Esophagus muscularis mucosa (tissue), 4 donors: ENCODE results near the gene ITSN2. TPM values are rescaled to one million over a fixed set of nuclear protein-coding genes. Genes with fewer than 3 reads are reported as not detected.

Source experiments
- DNase-seq: peaks from one replicate; pipeline ENCODE4 v3.0.0-alpha.2; 2017; ENCODE audit errors: extremely low spot score
- H3K27ac ChIP-seq, 4 donors: fragments of 200-600 bp; sonication (generic); replicated peaks in 1 of 4; 1 replicate in 3 of 4; 2 replicates in 1 of 4; pipeline ENCODE4 v1.5.1; 2016 to 2019; ENCODE audit warnings: mild to moderate bottlenecking in 1 of 4
- H3K27me3 ChIP-seq, 4 donors: fragments of 200-600 bp; sonication (generic); one replicate each; pipeline versions ENCODE4 v1.5.1 to v1.6.0; 2016 to 2019
- H3K36me3 ChIP-seq, 4 donors: fragments of 200-600 bp; sonication (generic); one replicate each; pipeline ENCODE4 v1.5.1; 2016 to 2019
- H3K4me1 ChIP-seq, 4 donors: fragments of 200-600 bp; sonication (generic); one replicate each; pipeline ENCODE4 v1.5.1; 2016 to 2019
- H3K4me3 ChIP-seq, 4 donors: fragments of 200-600 bp; sonication (generic); 1 replicate in 2 of 4; 2 replicates in 2 of 4; pipeline ENCODE4 v1.5.1; 2016 to 2019; ENCODE audit warnings: mild to moderate bottlenecking in 4 of 4, moderate library complexity in 1 of 4
- H3K9me3 ChIP-seq, 4 donors: fragments of 200-600 bp; sonication (generic); 1 replicate in 3 of 4; 2 replicates in 1 of 4; pipeline ENCODE4 v1.5.1; 2016 to 2019
- EP300 ChIP-seq: sonication (generic); formaldehyde crosslinking; IDR thresholded peaks from one replicate; pipeline ENCODE4 v1.6.1; 2017; ENCODE audit warnings: antibody characterized with exemption
- POLR2A ChIP-seq: fragments of 450-650 bp; IDR thresholded peaks from one replicate; pipeline ENCODE4 v1.6.1; 2017; ENCODE audit warnings: antibody characterized with exemption, moderate library complexity, mild to moderate bottlenecking, low read depth
- POLR2AphosphoS5 ChIP-seq, 2 donors: sonication (generic); formaldehyde crosslinking; IDR thresholded peaks; one replicate each; pipeline ENCODE4 v1.6.1; 2017; ENCODE audit warnings: antibody characterized with exemption in 2 of 2
- WGBS: methylation state at CpG from one replicate; pipeline ENCODE4 v1.1.5; 2018; 5-methylcytosine and 5-hydroxymethylcytosine counted together
- intact Hi-C: fragments of 100-400 bp; cut with DNase I; formaldehyde crosslinking; loops from one replicate; pipeline ENCODE4 v1.15.1; 2023
- total RNA-seq, 4 donors: library from RNA; depleted of rRNA; stranded (reverse); fragments of >200 nt; gene quantifications; one replicate each; pipeline versions ENCODE4 v1.1.0 to v1.2.1, GENCODE V29; 2016
- TF ChIP-seq, protein P1 (sequence below), 3 experiments: fragments of 200-600 bp in 2 of 3; fragments of 450-650 bp in 1 of 3; sonication (generic) in 2 of 3; IDR thresholded peaks; one replicate each; pipeline ENCODE4 v1.5.1; 2017 to 2019; ENCODE audit warnings: antibody characterized with exemption in 3 of 3, mild to moderate bottlenecking in 2 of 3, moderate library complexity in 1 of 3

The ITSN2 gene
- total RNA-seq, 4 donors from 2014 or later = 47.0 to 60.2 (median 53.6) TPM

DNA sequence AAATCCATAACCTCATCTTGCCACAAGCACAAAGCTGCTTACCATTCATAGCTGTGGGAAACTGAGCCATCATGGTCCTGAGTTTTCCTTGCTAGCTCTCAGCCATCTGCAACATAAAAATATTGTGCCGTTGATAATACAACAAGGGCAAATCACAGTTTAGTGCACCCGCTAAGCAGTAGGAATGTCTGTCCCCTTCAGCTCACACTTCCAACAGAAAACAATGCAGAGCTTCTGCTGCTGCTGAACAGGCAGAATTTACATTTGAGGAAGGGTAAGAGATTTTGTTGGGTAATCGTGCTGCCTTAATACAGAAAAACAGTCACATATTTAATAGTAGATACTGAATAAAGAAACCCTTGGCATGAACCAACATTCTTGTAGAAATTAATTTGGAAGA is 32.3 kb downstream of the ITSN2 start:
- intact Hi-C loops = no loop called here
- peaks cover 0 to 5% (median 0%) of the 10 kb centered on the region in 4 donors for H3K36me3 ChIP-seq
- no peak overlapping the region for H3K27ac ChIP-seq
- H3K4me1 ChIP-seq = peaks cover 27 to 41% (median 35%) of the 10 kb centered on the region in 4 donors
- no peaks in the 10 kb centered on the region for H3K27me3 ChIP-seq
- no peaks in the 10 kb centered on the region for H3K9me3 ChIP-seq
- WGBS = 54% methylated on average over 3 of the region's 3 CpGs
- TF ChIP-seq EP300 (no peak), POLR2AphosphoS5 (IDR thresholded peaks at IDR 0.05) (no peak), POLR2A (no peak)
- TF ChIP-seq, protein P1, sequence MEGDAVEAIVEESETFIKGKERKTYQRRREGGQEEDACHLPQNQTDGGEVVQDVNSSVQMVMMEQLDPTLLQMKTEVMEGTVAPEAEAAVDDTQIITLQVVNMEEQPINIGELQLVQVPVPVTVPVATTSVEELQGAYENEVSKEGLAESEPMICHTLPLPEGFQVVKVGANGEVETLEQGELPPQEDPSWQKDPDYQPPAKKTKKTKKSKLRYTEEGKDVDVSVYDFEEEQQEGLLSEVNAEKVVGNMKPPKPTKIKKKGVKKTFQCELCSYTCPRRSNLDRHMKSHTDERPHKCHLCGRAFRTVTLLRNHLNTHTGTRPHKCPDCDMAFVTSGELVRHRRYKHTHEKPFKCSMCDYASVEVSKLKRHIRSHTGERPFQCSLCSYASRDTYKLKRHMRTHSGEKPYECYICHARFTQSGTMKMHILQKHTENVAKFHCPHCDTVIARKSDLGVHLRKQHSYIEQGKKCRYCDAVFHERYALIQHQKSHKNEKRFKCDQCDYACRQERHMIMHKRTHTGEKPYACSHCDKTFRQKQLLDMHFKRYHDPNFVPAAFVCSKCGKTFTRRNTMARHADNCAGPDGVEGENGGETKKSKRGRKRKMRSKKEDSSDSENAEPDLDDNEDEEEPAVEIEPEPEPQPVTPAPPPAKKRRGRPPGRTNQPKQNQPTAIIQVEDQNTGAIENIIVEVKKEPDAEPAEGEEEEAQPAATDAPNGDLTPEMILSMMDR (IDR thresholded peaks at IDR 0.05) = no peak
- no peak overlapping the region for H3K4me3 ChIP-seq
- DNase-seq = no peak

DNA sequence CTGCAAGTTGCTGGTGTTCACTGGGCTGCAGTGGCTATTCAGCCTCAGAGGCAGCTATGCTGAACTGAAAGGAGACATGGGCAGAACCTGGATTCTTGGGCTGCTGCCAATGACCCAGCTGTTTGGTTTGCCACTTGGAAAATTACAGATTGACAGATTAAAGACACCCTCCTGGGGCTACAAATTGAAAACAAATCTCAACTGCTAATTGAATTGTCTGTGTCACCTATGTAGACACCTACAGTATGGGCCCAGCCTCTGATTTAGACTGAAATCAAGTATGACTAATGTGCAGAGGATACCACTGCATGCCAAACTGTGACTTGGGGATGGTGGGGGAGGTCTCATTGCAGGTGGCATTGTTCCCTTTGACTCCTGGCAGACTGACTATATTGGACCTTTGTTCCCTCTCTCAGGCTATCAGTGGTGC is 42.8 kb downstream of the ITSN2 start:
- H3K4me3 ChIP-seq = no peak overlapping the region
- intact Hi-C loops = no loop called here
- no peak for DNase-seq
- no peak overlapping the region for H3K27ac ChIP-seq
- peaks cover 15 to 25% (median 20%) of the 10 kb centered on the region in 4 donors for H3K4me1 ChIP-seq
- no peaks in the 10 kb centered on the region for H3K27me3 ChIP-seq
- no peaks in the 10 kb centered on the region for H3K36me3 ChIP-seq
- TF ChIP-seq POLR2AphosphoS5 (IDR thresholded peaks at IDR 0.05) (no peak), EP300 (no peak), POLR2A (no peak)
- TF ChIP-seq, protein P1 (IDR thresholded peaks at IDR 0.05) = no peak
- H3K9me3 ChIP-seq = no peaks in the 10 kb centered on the region

DNA sequence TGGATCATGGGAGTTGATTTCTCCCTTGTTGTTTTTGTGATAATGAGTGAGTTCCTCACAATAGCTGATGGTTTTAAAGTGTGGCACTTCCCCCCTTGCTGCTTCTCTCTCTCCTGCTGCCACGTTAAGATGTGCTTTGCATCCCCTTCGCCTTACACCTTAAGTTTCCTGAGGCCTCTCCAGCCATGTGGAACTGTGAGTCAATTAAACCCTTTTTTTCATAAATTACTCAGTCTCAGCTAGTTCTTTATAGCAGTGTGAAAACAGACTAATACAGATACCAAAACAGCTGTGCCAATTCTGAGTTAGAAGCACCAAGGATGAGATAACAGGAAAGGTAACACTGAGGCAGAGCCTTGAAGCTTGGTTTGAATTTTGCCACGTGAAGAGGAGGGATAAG is 44.7 kb downstream of the ITSN2 start:
- WGBS = 90% methylated on average over 3 of the region's 3 CpGs
- intact Hi-C loops = no loop called here

DNA sequence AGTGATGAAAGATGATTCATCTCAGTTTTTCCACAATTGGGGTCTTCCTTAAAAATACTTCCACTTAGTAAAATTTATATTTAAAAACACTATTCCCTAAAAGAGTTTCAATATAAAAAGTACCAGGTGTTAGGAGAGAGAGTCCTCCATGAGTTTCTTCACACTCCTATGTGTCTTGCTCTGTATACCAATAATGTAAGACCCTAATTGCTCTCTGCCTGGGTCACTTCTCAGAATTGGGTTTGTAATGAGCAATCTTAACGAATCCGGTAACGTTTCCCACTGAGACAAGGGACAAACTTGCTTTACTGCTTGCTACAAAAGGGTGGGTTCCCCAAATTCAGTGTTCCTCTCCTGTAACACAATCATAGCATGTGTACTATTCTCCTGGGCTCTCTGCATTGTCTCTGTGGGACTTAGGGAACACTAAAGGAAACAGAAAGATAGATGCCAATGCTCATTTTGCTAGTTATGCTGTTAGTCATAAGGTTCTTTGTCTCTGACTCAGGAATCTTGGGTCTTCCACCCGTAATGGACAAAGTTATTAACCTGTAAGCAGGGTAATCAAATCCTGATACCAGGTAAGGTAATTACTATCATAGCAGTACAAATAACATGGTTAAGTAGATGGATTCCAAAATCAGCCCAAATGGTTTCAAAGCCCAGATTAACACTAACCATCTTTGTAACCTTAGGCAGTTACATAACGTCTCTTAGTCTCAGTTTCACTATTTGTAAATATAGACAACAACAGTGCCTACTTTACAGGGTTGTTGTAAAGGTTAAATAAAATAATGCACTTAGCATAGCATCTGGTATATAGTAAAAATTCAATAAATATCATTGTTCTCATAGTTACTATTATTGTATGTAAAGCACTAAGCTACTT is 46.3 kb downstream of the ITSN2 start:
- WGBS = 88% methylated on average over 5 of the region's 5 CpGs

More for the DNA sequence above, 44.7 kb downstream of the ITSN2 start:
- H3K36me3 ChIP-seq = peaks cover under 1 to 13% (median 7%) of the 10 kb centered on the region in 4 donors
- TF ChIP-seq EP300 (no peak), POLR2AphosphoS5 (IDR thresholded peaks at IDR 0.05) (no peak), POLR2A (no peak)
- TF ChIP-seq, protein P1 (IDR thresholded peaks at IDR 0.05) = no peak
- no peak for DNase-seq
- H3K4me3 ChIP-seq = no peak overlapping the region
- H3K27me3 ChIP-seq = no peaks in the 10 kb centered on the region
- no peak overlapping the region for H3K27ac ChIP-seq
- no peaks in the 10 kb centered on the region for H3K9me3 ChIP-seq
- peaks cover 15 to 25% (median 20%) of the 10 kb centered on the region in 4 donors for H3K4me1 ChIP-seq

More for the DNA sequence above, 46.3 kb downstream of the ITSN2 start:
- Histone ChIP-seq H3K36me3 (peaks cover 11 to 30% (median 15%) of the 10 kb centered on the region in 4 donors), H3K27me3 (no peaks in the 10 kb centered on the region), H3K4me3 (no peak overlapping the region), H3K27ac (no peak overlapping the region), H3K4me1 (peaks cover 15 to 25% (median 20%) of the 10 kb centered on the region in 4 donors), H3K9me3 (no peaks in the 10 kb centered on the region)
- DNase-seq = no peak
- intact Hi-C loops = no loop called here
- TF ChIP-seq POLR2A (no peak), EP300 (no peak), POLR2AphosphoS5 (IDR thresholded peaks at IDR 0.05) (no peak)
- TF ChIP-seq, protein P1 (IDR thresholded peaks at IDR 0.05) = no peak
